Measurements from ENCODE around the gene ZNF469.

DNA sequence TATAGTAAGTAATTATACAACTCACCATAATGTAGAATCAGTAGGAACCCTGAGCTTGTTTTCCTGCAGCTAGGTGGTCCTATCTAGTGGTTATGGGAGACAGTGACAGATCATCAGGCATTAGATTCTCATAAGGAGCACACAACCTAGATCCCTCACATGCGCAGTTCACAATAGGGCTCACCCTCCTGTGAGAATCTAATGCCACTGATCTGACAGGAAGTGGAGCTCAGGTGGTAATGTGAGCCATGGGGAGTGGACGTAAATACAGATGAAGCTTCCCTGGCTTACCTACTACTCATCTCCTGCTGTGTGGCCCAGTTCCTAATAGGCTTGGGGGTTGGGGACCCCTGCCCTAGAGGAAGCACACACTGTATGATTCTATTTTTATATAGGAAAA, 21.8 kb upstream of the ZNF469 start:
- TF ChIP-seq ETV5 (CRISPR knock-in tag; IDR thresholded peaks at IDR 0.05; ENCODE audit: borderline replicate concordance) (no peak), SP140L (CRISPR knock-in tag; IDR thresholded peaks at IDR 0.05; ENCODE audit: borderline replicate concordance) (no peak), YY1 (IDR thresholded peaks at IDR 0.05; ENCODE audit: insufficient read depth, insufficient replicate concordance, low read depth, low read length) (no peak)
- TF ChIP-seq, protein P1, sequence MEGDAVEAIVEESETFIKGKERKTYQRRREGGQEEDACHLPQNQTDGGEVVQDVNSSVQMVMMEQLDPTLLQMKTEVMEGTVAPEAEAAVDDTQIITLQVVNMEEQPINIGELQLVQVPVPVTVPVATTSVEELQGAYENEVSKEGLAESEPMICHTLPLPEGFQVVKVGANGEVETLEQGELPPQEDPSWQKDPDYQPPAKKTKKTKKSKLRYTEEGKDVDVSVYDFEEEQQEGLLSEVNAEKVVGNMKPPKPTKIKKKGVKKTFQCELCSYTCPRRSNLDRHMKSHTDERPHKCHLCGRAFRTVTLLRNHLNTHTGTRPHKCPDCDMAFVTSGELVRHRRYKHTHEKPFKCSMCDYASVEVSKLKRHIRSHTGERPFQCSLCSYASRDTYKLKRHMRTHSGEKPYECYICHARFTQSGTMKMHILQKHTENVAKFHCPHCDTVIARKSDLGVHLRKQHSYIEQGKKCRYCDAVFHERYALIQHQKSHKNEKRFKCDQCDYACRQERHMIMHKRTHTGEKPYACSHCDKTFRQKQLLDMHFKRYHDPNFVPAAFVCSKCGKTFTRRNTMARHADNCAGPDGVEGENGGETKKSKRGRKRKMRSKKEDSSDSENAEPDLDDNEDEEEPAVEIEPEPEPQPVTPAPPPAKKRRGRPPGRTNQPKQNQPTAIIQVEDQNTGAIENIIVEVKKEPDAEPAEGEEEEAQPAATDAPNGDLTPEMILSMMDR (CRISPR knock-in tag; IDR thresholded peaks at IDR 0.05), result no peak
